ENCODE data around the gene KRTAP5-5.

DNA sequence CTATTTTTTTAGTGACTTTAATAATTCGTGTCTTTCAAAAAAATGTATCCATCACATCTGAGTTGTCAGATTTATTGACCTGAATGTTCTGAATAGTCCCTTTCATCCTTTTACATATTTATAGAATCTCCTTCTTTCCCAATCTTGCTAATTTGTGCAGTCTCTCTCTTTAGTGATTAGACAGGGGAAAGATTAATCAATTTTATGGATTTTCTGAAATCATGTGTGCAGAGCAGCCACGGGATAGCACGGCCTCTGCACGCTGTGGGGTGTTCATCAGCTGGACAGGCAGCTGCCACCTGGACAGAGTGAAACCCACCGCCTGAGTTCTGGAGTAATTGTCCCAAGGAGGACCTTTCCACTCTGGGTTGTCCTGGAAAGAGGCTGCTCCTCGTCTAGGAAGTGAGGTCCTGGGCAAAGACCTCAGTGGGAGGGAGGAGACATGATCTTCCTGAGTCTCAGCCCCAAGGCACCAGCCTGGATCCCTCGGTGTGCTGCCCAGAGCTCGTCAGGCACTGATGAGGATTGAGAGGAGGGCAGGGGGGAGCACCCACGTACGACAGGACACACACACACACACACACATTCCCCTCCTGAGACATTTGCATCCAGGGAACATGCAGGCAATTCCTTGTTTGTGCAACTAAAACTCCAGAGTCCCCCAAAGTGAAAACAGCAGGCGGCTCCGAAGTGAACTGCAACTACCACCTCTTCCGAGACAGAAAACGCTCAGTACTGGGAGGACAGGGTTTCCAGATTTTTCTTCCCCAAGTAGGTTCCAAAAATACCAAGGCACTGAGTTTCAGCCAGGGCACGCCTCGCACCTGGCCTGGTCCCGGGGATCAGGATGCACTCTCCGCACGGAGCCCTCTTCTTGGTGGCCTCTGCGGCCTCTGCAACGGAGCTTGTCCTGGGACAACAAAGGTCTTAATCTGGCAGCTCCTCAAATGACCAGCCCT is 44.9 kb downstream of the KRTAP5-5 start:
- TF ChIP-seq TAF1 (IDR thresholded peaks at IDR 0.05; ENCODE audit: borderline replicate concordance, insufficient read depth, low read length) (no peak), REST (IDR thresholded peaks at IDR 0.05; ENCODE audit: insufficient read depth in 1 of 2, low read depth in 2 of 2, low read length in 2 of 2) (no peak), SIN3A (IDR thresholded peaks at IDR 0.05; ENCODE audit: borderline replicate concordance, insufficient read depth, low read length) (no peak)

Data from PFSK-1 (cell line).